GM12873 (cell line): ENCODE data around the gene RHBDF2.

Experiments
- CTCF ChIP-seq: IDR thresholded peaks from 2 replicates; pipeline ENCODE4 v1.5.1; 2012; ENCODE audit warnings: low read depth, mild to moderate bottlenecking, moderate library complexity, low read length, control low read depth; ENCODE audit not compliant: insufficient read depth; ENCODE audit errors: missing control alignments

Gene RHBDF2

GRCh38 chr17:76435751-76436150 lies 65.5 kb downstream of the RHBDF2 start:
- TF ChIP-seq CTCF, result no peak

DNA sequence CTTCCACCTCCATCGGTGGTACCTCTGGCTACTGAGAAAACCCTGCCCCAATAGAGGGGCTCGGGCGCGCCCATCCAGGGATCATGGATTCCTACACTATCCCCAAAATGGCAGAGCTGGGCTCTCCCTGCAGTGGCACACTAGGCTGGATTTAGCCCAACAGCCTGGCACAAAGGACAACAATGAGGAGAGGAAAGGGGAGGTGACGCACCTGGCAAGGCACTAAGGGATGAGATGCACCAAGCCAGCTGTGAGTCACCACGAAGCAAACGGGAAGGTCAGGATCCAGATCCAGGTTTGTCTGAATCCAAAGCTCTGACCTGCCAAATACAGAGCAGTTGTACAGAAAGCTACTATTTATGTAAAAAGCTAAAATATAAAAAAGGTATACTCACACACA lies 66.4 kb downstream of the RHBDF2 start:
- no peak for TF ChIP-seq CTCF

DNA sequence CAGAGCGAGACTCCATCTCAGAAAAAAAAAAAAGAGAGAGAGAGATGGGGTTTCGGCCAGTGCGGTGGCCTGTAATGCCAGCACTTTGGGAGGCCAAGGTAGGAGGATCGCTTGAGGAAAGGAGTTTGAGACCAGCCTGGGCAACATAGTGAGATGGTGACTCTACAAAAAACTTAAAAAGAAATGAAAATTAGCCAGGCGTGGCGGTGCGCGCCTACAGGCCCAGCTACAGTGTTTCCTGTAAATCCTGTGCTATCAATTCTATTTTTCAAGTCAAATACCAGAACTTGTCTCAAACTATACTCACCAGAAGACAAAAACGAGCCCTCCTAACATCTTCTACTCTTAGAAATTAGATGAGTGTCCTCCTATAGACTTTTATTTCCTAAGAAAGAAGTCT lies 67.5 kb downstream of the RHBDF2 start:
- no peak for TF ChIP-seq CTCF

DNA sequence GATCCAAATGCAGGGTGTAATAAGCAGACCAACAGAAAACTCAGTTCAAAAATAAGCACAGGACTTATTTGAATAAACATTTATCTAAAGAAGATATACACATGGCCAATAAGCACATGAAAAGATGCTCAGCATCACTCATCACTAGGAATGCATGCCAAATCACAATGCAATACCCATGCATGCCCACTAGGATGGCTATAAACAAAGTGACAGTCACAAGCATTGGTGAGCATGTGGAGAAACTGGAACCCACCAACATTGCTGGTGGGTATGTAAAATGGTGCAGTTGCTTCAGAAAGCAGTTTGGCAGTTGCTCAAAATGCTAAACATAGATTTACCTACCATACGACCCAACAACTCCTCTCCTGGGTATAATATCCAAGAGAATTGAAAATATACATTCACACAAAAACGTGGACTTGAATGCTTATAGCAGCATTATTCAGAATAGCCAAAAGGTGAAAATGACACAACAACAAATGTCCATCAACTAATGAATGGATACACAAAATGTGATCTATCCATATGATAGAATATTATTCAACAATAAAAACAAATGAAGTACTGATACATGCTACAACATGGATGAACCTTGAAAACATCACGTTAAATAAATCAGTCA lies 68.4 kb downstream of the RHBDF2 start:
- peak; percentile 70 for TF ChIP-seq CTCF

DNA sequence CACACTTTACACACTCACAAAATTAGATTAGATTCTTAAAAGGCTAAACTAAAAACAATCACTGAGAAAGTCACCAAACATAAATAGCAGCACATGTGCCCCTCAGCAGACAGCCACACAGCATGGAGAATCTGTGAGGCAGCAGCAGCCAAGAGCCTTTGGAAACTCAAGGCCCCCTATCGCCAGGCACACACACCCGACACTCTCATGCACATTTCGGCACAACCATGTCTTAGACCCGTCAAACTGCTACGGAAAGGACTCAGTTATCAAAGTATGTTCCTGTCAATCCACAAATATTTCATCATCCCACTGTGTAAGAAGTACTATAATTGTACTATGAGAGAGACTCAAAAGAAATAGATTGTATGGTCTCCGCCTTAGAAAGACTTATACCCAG lies 69.2 kb downstream of the RHBDF2 start:
- no peak for TF ChIP-seq CTCF

DNA sequence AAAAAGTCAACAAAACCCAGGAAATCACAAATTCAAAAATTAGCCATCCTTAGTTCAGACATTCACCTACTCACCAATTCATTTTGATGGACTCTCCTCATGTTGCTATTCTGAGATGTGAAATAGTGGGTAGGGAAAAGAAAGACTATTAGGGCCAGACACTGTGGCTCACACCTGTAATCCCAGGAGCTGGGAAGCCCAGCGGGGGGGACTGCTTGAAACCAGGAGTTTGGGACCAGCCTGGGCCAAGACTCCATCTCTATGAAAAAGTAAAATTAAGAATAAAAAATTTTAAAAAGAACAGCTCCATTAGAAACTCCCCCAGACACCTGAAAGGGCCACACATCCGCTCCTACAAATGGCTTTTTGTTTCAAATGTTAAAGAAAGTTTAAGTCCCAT lies 69.7 kb downstream of the RHBDF2 start:
- no peak for TF ChIP-seq CTCF

DNA sequence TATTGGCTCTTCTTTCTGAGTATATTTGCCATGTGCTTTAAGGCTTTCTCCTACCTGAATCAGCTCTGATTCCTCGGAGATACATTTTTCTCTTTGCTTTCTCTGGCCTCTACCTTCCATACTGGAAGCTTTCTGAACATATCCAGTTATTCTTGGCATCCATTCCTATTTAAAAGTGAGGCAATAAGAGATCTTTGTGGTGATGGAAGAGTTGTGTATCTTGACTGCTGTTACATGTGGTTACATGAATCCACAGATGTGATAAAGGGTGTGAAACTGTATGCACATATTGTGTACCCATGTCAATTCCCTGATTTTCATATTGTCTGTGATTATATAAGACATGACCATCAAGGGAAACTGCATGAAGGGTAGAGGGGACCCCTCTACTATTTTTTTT lies 72.7 kb downstream of the RHBDF2 start:
- TF ChIP-seq CTCF, result no peak
